ENCODE measurements around the gene PNMT. TPM values are rescaled to one million over a fixed set of nuclear protein-coding genes. Genes with fewer than 3 reads are reported as not detected.
"Not testable (repeated sequence)": the region's sequence is repeated elsewhere in the genome, so short reads cannot be mapped to it uniquely, and the experiment has no call there.

The PNMT gene
- total RNA-seq, 1 donor from 2014 or later: 0.25 TPM

- DNase-seq (ENCODE audit: low read depth): no peak
Observed at GRCh38 chr17:39709319-39709997, 41.2 kb downstream of the PNMT start.

- no peak for DNase-seq (ENCODE audit: low read depth)
Observed at GRCh38 chr17:39709998-39710964, 42.0 kb downstream of the PNMT start.

GRCh38 chr17:39711071-39711470 lies 42.8 kb downstream of the PNMT start:
- DNase-seq (ENCODE audit: low read depth): not testable (repeated sequence)

- DNase-seq (ENCODE audit: low read depth): no peak
Observed at GRCh38 chr17:39711851-39712250, 43.6 kb downstream of the PNMT start.

GRCh38 chr17:39714234-39714633 lies 46.0 kb downstream of the PNMT start:
- DNase-seq (ENCODE audit: low read depth): no peak

- no peak for DNase-seq (ENCODE audit: low read depth)
Observed at GRCh38 chr17:39715375-39716072, 47.3 kb downstream of the PNMT start.

GRCh38 chr17:39716073-39716818 lies 48.0 kb downstream of the PNMT start:
- DNase-seq (ENCODE audit: low read depth): no peak

- DNase-seq (ENCODE audit: low read depth): no peak
Observed at GRCh38 chr17:39716879-39717536, 48.8 kb downstream of the PNMT start.

- no peak for DNase-seq (ENCODE audit: low read depth)
Observed at GRCh38 chr17:39717660-39718059, 49.4 kb downstream of the PNMT start.

- no peak for DNase-seq (ENCODE audit: low read depth)
Observed at GRCh38 chr17:39719563-39720355, 51.5 kb downstream of the PNMT start.

Other genes starting within 250 kb of the PNMT start
- gene MED1, start 217.2 kb upstream of the PNMT start, total RNA-seq: 18.1 and 28.2 TPM in 2 replicates
- gene CDK12, start 207.0 kb upstream of the PNMT start, total RNA-seq: 18.6 and 38.9 TPM in 2 replicates
- gene NEUROD2, start 60.5 kb upstream of the PNMT start, total RNA-seq: not detected in 2 replicates
- 0.15 TPM in 1 of 2 replicates, not detected in the other for gene PPP1R1B, start 41.5 kb upstream of the PNMT start, total RNA-seq
- 22.4 and 31.9 TPM in 2 replicates for gene STARD3, start 31.3 kb upstream of the PNMT start, total RNA-seq
- gene TCAP, start 3.1 kb upstream of the PNMT start, total RNA-seq: 0.25 TPM in 1 of 2 replicates, not detected in the other
- 6.6 and 21.8 TPM in 2 replicates for gene PGAP3, start 19.6 kb downstream of the PNMT start, total RNA-seq
- 28.5 and 121 TPM in 2 replicates for gene ERBB2, start 31.6 kb downstream of the PNMT start, total RNA-seq
- 12.7 and 17.7 TPM in 2 replicates for gene MIEN1, start 62.1 kb downstream of the PNMT start, total RNA-seq
- 10.8 and 25.7 TPM in 2 replicates for gene GRB7, start 69.5 kb downstream of the PNMT start, total RNA-seq
- gene IKZF3, start 195.9 kb downstream of the PNMT start, total RNA-seq: under 0.01 and 0.17 TPM in 2 replicates
- not detected in 2 replicates for gene ZPBP2, start 199.7 kb downstream of the PNMT start, total RNA-seq

Measured in renal cortical epithelial cell (primary cell).